ENCODE results near the gene UCN.

DNA sequence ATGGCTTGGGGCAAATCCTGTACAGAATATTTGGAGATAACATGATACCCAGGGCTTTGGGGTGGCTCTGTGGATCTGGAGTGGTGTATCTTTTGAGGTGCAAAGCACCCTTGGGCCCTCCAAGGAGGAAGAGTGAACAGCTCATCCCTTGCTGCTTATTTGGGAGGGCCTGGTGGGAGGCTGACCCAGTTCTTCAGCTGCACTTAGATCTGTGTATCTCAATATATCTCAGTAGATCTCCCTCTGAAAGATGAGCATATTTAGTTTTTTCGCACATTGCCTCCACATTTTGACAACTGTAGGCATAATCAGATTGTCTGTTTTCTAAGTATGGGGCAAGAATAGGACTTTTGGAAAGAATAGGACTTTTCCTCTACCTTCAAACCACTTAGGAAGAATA, 23.2 kb downstream of the UCN start:
- TF ChIP-seq, protein P1, sequence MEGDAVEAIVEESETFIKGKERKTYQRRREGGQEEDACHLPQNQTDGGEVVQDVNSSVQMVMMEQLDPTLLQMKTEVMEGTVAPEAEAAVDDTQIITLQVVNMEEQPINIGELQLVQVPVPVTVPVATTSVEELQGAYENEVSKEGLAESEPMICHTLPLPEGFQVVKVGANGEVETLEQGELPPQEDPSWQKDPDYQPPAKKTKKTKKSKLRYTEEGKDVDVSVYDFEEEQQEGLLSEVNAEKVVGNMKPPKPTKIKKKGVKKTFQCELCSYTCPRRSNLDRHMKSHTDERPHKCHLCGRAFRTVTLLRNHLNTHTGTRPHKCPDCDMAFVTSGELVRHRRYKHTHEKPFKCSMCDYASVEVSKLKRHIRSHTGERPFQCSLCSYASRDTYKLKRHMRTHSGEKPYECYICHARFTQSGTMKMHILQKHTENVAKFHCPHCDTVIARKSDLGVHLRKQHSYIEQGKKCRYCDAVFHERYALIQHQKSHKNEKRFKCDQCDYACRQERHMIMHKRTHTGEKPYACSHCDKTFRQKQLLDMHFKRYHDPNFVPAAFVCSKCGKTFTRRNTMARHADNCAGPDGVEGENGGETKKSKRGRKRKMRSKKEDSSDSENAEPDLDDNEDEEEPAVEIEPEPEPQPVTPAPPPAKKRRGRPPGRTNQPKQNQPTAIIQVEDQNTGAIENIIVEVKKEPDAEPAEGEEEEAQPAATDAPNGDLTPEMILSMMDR (IDR thresholded peaks at IDR 0.05; ENCODE audit: insufficient read depth, low read length), result no peak
- TF ChIP-seq SPI1 (IDR thresholded peaks at IDR 0.05; ENCODE audit: borderline replicate concordance, low read depth), result no peak
- no peak for TF ChIP-seq POLR2AphosphoS5 (IDR thresholded peaks at IDR 0.05; ENCODE audit: low read depth)
- TF ChIP-seq GABPA (IDR thresholded peaks at IDR 0.05; ENCODE audit: low read depth), result no peak
- TF ChIP-seq, protein P2, sequence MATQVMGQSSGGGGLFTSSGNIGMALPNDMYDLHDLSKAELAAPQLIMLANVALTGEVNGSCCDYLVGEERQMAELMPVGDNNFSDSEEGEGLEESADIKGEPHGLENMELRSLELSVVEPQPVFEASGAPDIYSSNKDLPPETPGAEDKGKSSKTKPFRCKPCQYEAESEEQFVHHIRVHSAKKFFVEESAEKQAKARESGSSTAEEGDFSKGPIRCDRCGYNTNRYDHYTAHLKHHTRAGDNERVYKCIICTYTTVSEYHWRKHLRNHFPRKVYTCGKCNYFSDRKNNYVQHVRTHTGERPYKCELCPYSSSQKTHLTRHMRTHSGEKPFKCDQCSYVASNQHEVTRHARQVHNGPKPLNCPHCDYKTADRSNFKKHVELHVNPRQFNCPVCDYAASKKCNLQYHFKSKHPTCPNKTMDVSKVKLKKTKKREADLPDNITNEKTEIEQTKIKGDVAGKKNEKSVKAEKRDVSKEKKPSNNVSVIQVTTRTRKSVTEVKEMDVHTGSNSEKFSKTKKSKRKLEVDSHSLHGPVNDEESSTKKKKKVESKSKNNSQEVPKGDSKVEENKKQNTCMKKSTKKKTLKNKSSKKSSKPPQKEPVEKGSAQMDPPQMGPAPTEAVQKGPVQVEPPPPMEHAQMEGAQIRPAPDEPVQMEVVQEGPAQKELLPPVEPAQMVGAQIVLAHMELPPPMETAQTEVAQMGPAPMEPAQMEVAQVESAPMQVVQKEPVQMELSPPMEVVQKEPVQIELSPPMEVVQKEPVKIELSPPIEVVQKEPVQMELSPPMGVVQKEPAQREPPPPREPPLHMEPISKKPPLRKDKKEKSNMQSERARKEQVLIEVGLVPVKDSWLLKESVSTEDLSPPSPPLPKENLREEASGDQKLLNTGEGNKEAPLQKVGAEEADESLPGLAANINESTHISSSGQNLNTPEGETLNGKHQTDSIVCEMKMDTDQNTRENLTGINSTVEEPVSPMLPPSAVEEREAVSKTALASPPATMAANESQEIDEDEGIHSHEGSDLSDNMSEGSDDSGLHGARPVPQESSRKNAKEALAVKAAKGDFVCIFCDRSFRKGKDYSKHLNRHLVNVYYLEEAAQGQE (IDR thresholded peaks at IDR 0.05; ENCODE audit: insufficient replicate concordance, low read depth), result no peak

Measured in HL-60 (cell line).